K562 (cell line): ENCODE results near the gene TBC1D5. TPM values are rescaled to one million over a fixed set of nuclear protein-coding genes. Genes with fewer than 3 reads are reported as not detected.

Experiments
- CEBPB ChIP-seq: fragments of 450-650 bp; IDR thresholded peaks from 2 replicates; pipeline ENCODE4 v1.6.1; 2016; ENCODE audit warnings: missing genetic modification characterization, missing compliant biosample characterization
- CREB5 ChIP-seq: fragments of 250-450 bp; sonication (Bioruptor Pico); IDR thresholded peaks from 2 replicates; pipeline ENCODE4 v1.5.0; 2020; ENCODE audit warnings: mild to moderate bottlenecking
- ELF1 ChIP-seq: fragments of 200-800 bp; sonication (Bioruptor generic); IDR thresholded peaks from 2 replicates; pipeline ENCODE4 v1.6.1; 2016; ENCODE audit warnings: missing genetic modification characterization, missing compliant biosample characterization
- ETS2 ChIP-seq: IDR thresholded peaks from 2 replicates; pipeline ENCODE4 v1.6.1; 2016; ENCODE audit warnings: borderline replicate concordance, missing genetic modification characterization, mild to moderate bottlenecking, moderate library complexity, missing compliant biosample characterization; ENCODE audit not compliant: poor library complexity, severe bottlenecking
- PBX2 ChIP-seq, 2 experiments: IDR thresholded peaks in 1 of 2; conservative IDR thresholded peaks in 1 of 2; 2 replicates each; pipeline ENCODE4 v1.6.1; 2016; ENCODE audit warnings: low read depth in 2 of 2, mild to moderate bottlenecking in 1 of 2, missing compliant biosample characterization in 1 of 2, missing genetic modification characterization in 1 of 2, moderate library complexity in 1 of 2
- U2AF1 ChIP-seq: fragments of 200-400 bp; formaldehyde crosslinking; optimal IDR thresholded peaks from 2 replicates; pipeline ENCODE3; 2017; ENCODE audit warnings: mild to moderate bottlenecking, low read depth, low read length, moderate library complexity
- ZKSCAN1 ChIP-seq: fragments of 150-350 bp; IDR thresholded peaks from 2 replicates; pipeline ENCODE4 v1.6.1; 2016; ENCODE audit warnings: low read depth, low read length
- ZNF41 ChIP-seq: fragments of 250-450 bp; sonication (Bioruptor Pico); conservative IDR thresholded peaks from 2 replicates; pipeline ENCODE4 v1.4.0; 2020; ENCODE audit warnings: mild to moderate bottlenecking
- polyA plus RNA-seq, 8 experiments: library from polyadenylated mRNA; depleted of rRNA in 4 of 8; stranded (reverse) in 5 of 8; unstranded in 3 of 8; fragments of >200 nt; fragmentation: Nextera tagmentation in 2 of 8; fragmentation: Illumina TruSeq in 1 of 8; extraction: Ambion mirVana in 2 of 8; extraction: Trizol in 1 of 8; gene quantifications; 2 replicates each; pipeline versions ENCODE4 v1.2.1 to v1.2.3, GENCODE V29; 2011 to 2014; ENCODE audit warnings: inconsistent platforms in 1 of 8, missing spikeins in 1 of 8
- total RNA-seq, 7 experiments: library from RNA; depleted of rRNA in 6 of 7; stranded (reverse); fragments of >200 nt in 6 of 7; fragmentation: Illumina TruSeq in 2 of 7; extraction: Trizol in 2 of 7; gene quantifications; 2 replicates each; pipeline versions ENCODE4 v1.2.1 to v1.2.3, GENCODE V29; 2011 to 2021; ENCODE audit warnings: low replicate concordance in 1 of 7

The TBC1D5 gene
- total and polyA plus RNA-seq, 9 of the 15 experiments (the other 6 are each of a cell fraction or from before 2014, with no cell fraction given): 2.9 to 38.1 (median 25.6) TPM

GRCh38 chr3:17349093-17349492, 393.3 kb downstream of the TBC1D5 start (continued):
- TF ChIP-seq PBX2 (CRISPR knock-in tag; IDR thresholded peaks at IDR 0.05; ENCODE audit: low read depth) (no peak), PBX2 (tag; conservative IDR thresholded peaks at IDR 0.05; ENCODE audit: low read depth) (no peak), ZKSCAN1 (no peak), U2AF1 (no peak), ETS2 (tag) (no peak), ZNF41 (no peak), CEBPB (tag) (no peak), ELF1 (tag) (no peak), CREB5 (CRISPR knock-in tag) (no peak)
